GM18870 (cell line): ENCODE results near the gene C11orf68.

Source experiments
- ATAC-seq: cut with Tn5 transposase; IDR thresholded peaks from one replicate; pipeline ENCODE4 v1.9.1; 2021; ENCODE audit warnings: moderate library complexity; ENCODE audit not compliant: unreplicated experiment

The C11orf68 gene

GRCh38 chr11:65872586-65873317 is 46.1 kb downstream of the C11orf68 start, which contains the start of gene EFEMP2:
TSS of gene EFEMP2 (minus strand) at chr11:65872800. CDS start at chr11:65872354, 446 bp downstream.
- ATAC-seq, result no peak

- ATAC-seq, result no peak
Observed at GRCh38 chr11:65871811-65872548, 46.9 kb downstream of the C11orf68 start.

DNA sequence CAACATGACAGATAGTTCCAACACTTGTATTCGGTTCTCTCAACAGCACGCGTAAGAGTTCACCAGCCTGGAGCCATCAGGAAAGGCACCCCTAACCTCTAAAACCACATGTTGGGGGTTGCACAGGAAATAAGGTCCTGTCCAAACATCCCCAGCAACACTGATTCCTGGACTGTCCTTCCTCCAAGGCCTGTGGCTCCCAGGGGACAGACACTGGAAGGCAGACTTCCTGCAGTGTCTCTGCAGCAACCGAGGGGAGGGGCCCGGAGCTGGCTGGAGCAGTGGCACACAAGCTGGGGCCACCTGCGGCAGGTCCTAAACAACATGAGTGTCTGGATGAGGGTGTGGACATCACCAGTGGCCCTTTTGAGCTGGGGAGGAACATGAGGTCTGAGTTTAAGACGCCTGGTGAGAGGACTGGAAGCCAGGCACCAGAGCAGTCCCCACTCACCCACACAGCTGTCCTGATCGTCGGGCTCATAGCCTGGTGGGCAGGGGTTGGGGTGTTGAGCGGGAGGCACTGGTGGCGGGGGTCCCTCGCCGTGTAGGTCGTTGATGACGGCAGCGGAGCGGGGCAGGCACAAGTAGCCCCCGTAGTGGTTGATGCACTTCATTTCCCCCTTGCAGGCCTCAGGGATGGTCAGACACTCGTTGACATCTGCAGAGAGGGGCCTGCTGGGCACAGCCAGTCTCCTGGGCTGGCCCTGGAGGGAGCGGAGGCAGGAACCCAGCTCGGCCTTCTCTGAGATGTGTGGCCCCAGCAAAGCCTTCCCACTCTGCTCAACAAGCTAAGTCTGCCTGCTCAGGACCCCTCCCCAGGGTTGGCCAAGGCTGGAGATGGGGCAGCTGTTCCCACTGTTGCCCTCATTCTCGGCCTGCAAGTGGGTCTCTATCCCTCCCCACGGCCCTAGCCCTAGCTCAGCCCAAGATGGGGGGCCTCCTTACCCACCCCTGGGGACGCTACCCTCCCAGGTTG is 47.9 kb downstream of the C11orf68 start:
- no peak for ATAC-seq

- no peak for ATAC-seq
Observed at GRCh38 chr11:65870307-65870658, 48.6 kb downstream of the C11orf68 start.

GRCh38 chr11:65869643-65870306 is 49.1 kb downstream of the C11orf68 start:
- no peak for ATAC-seq

DNA sequence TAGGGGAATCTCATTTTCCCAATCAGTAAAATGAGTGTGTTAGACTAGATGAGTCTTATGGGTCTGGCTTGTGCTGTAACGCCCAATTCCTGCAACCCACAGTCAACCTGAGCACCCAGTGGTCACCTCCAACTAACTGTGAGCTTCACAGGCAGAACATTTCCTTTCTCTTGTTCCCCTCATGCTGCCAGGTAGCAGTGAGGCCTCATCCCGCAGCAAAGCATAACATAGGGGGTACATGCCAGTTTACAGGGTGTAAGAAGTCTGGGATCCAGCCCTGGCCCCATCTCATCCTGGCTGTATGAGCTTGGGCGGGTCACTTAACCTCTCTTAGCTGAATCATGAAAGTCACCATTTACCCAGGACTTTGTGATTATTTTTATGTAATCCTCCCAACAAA is 50.0 kb downstream of the C11orf68 start:
- ATAC-seq, result no peak

- no peak for ATAC-seq
Observed at GRCh38 chr11:65868076-65868667, 50.7 kb downstream of the C11orf68 start.

GRCh38 chr11:65867284-65868071 is 51.4 kb downstream of the C11orf68 start:
- ATAC-seq, result no peak
